Vagina (tissue), 2 donors: ENCODE measurements around the gene INSRR.

ENCODE experiments used
- CTCF ChIP-seq, 3 experiments: fragments of 450-650 bp in 2 of 3; fragments of 200-600 bp in 1 of 3; sonication (generic) in 1 of 3; IDR thresholded peaks; one replicate each; pipeline ENCODE4 v1.5.1; 2017 to 2019; ENCODE audit warnings: antibody characterized with exemption in 3 of 3, mild to moderate bottlenecking in 2 of 3, moderate library complexity in 2 of 3
- POLR2A ChIP-seq, 2 donors: fragments of 450-650 bp; IDR thresholded peaks; one replicate each; pipeline ENCODE4 v1.6.1; 2017; ENCODE audit warnings: antibody characterized with exemption in 2 of 2, mild to moderate bottlenecking in 2 of 2, moderate library complexity in 2 of 2
- POLR2AphosphoS5 ChIP-seq, 2 donors: sonication (generic); formaldehyde crosslinking; IDR thresholded peaks; one replicate each; pipeline ENCODE4 v1.9.0; 2017; ENCODE audit warnings: antibody characterized with exemption in 2 of 2, mild to moderate bottlenecking in 2 of 2, low read depth in 1 of 2; ENCODE audit not compliant: insufficient read depth in 1 of 2

DNA sequence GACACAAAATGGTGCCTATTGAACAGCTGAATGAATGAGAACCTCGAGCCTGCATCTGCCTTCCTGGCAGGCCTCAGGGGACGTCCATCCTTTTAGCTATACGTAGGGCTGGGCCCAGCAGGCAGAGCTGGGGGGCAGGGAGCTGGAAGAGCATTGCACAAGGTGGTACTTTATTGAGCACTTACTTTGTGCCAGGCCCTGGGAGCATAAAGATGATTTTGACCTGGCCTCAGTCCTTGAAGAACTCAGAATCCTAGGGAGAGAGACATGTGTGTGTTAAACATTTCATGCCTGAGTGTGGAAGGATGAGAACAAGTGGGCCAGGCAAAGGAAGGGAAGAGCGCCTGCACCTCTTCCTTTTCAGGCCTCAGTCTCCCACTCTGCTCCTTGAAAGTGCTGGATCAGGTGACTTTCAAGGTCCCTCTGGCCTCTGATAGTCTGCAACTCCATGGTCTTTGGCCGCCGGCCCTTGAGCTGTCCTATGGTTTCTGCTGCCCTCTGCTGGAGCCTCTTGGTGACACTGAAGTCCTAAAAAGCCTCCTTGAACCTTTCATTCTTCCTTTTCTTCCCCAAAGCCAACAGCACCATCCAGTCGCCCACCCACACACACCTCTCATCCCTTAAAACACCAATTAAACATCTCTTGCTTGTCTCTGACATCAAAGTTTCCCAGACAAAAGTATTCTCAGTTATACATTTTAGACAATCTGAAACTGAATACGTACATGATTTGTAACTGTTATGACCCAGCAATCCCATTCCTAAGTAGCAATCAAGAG lies 31.1 kb upstream of the INSRR start:
- TF ChIP-seq POLR2A (IDR thresholded peaks at IDR 0.05) (no peak), CTCF (IDR thresholded peaks at IDR 0.05) (peak; percentile 56 to 87 (median 75)), POLR2AphosphoS5 (IDR thresholded peaks at IDR 0.05; ENCODE audit: insufficient read depth in 1 of 2, low read depth in 1 of 2) (no peak)
